SU-DHL-6 (cell line): ENCODE data around the gene SGPP1.
A peak's percentile ranks its signal among the peaks of the same experiment; 100 is the strongest.
"Not testable (repeated sequence)": the region's sequence is repeated elsewhere in the genome, so short reads cannot be mapped to it uniquely, and the experiment has no call there.

ENCODE experiments used
- H2AFZ ChIP-seq: fragments of 200-600 bp; sonication (generic); 2 replicates; pipeline ENCODE4 v1.6.1; 2014; ENCODE audit warnings: low read depth, mild to moderate bottlenecking, moderate library complexity, mixed read lengths, antibody characterized with exemption, low read length; ENCODE audit not compliant: severe bottlenecking
- H3F3A ChIP-seq: fragments of 200-600 bp; shearing (Covaris generic); 2 replicates; pipeline ENCODE4 v1.6.0; 2016; ENCODE audit warnings: antibody characterized with exemption, mild to moderate bottlenecking; ENCODE audit not compliant: insufficient read depth
- H3K27ac ChIP-seq: fragments of 200-600 bp; sonication (generic); 2 replicates; pipeline ENCODE4 v1.5.1; 2016; ENCODE audit warnings: low read depth, mild to moderate bottlenecking, low read length, moderate library complexity, mixed read lengths
- H3K27me3 ChIP-seq: fragments of 200-600 bp; sonication (generic), shearing (Covaris generic); 2 replicates; pipeline ENCODE4 v1.6.0; 2014; ENCODE audit warnings: mild to moderate bottlenecking, low read length
- H3K36me3 ChIP-seq: fragments of 200-600 bp; sonication (generic); 2 replicates; pipeline ENCODE4 v1.6.1; 2014; ENCODE audit warnings: mild to moderate bottlenecking, low read length, mixed read lengths
- H3K4me2 ChIP-seq: fragments of 300-600, 200-600 bp; shearing (Covaris generic), sonication (generic); 2 replicates; pipeline ENCODE4 v1.6.0; 2014; ENCODE audit warnings: low read length, low read depth, mild to moderate bottlenecking; ENCODE audit not compliant: poor library complexity, severe bottlenecking
- H3K4me3 ChIP-seq: fragments of 200-600 bp; sonication (generic); 2 replicates; pipeline ENCODE4 v1.5.1; 2014; ENCODE audit warnings: antibody characterized with exemption, low read length, mild to moderate bottlenecking, mixed read lengths; ENCODE audit not compliant: insufficient read depth, poor library complexity, severe bottlenecking
- H3K79me2 ChIP-seq: fragments of 200-600 bp; sonication (generic); 2 replicates; pipeline ENCODE4 v1.6.1; 2014; ENCODE audit warnings: mild to moderate bottlenecking, low read length, moderate library complexity; ENCODE audit not compliant: insufficient read depth
- H3K9ac ChIP-seq: fragments of 200-600 bp; sonication (generic); 2 replicates; pipeline ENCODE4 v1.7.0; 2014; ENCODE audit warnings: mild to moderate bottlenecking, low read length
- H3K9me2 ChIP-seq: fragments of 200-600 bp; sonication (generic); replicated peaks from 2 replicates; pipeline ENCODE4 v1.6.1; 2014; ENCODE audit warnings: low read length; ENCODE audit not compliant: insufficient read depth
- H3K9me3 ChIP-seq: fragments of 200-600 bp; sonication (generic); 2 replicates; pipeline ENCODE4 v1.6.1; 2014; ENCODE audit warnings: low read length, mixed read lengths; ENCODE audit not compliant: insufficient read depth
- H4K20me1 ChIP-seq: fragments of 200-600 bp; sonication (generic); 2 replicates; pipeline ENCODE4 v1.6.1; 2014; ENCODE audit warnings: low read depth, mild to moderate bottlenecking, antibody characterized with exemption, low read length, moderate library complexity, mixed read lengths
- CTCF ChIP-seq: fragments of 200-600 bp; sonication (generic); IDR thresholded peaks from one replicate; pipeline ENCODE4 v1.5.1; 2017; ENCODE audit warnings: antibody characterized with exemption, mild to moderate bottlenecking, low read length, moderate library complexity; ENCODE audit not compliant: insufficient read depth, poor library complexity, severe bottlenecking
- EZH2phosphoT487 ChIP-seq: fragments of 200-600 bp; sonication (generic), shearing (Covaris generic); conservative IDR thresholded peaks from 2 replicates; pipeline ENCODE4 v1.6.1; 2018; ENCODE audit warnings: mild to moderate bottlenecking, antibody characterized with exemption, low read length, moderate library complexity, mixed read lengths

SGPP1 gene

GRCh38 chr14:63707216-63707615, 20.6 kb downstream of the SGPP1 start:
- no peaks in the 10 kb centered on the region for H3K9me3 ChIP-seq
- H2AFZ ChIP-seq, result no peak overlapping the region
- H3K9me2 ChIP-seq, result no peaks in the 10 kb centered on the region
- TF ChIP-seq CTCF (no peak), EZH2phosphoT487 (no peak)
- no peak overlapping the region for H3K9ac ChIP-seq
- no peaks in the 10 kb centered on the region for H3K36me3 ChIP-seq
- no peak overlapping the region for H3K4me3 ChIP-seq
- no peaks in the 10 kb centered on the region for H4K20me1 ChIP-seq
- H3K79me2 ChIP-seq, result peaks cover 95% of the 10 kb centered on the region
- H3K27me3 ChIP-seq, result no peaks in the 10 kb centered on the region
- H3K4me2 ChIP-seq, result no peak overlapping the region
- no peak overlapping the region for H3K27ac ChIP-seq
- H3F3A ChIP-seq, result peaks cover 25% of the 10 kb centered on the region

- H3K79me2 ChIP-seq, result peaks cover 98% of the 10 kb centered on the region
- H3K4me2 ChIP-seq, result peak overlapping the region; percentile 41
- H3K27ac ChIP-seq, result peak overlapping the region; percentile 19; the same call in 1 of the 2 replicates
- H3K4me3 ChIP-seq, result no peak overlapping the region
- H2AFZ ChIP-seq, result no peak overlapping the region
- H3F3A ChIP-seq, result peaks cover 21% of the 10 kb centered on the region
- no peak overlapping the region for H3K9ac ChIP-seq
- H3K9me3 ChIP-seq, result no peaks in the 10 kb centered on the region
- no peak for TF ChIP-seq EZH2phosphoT487
- TF ChIP-seq CTCF, result no peak
- no peaks in the 10 kb centered on the region for H3K9me2 ChIP-seq
- no peaks in the 10 kb centered on the region for H3K36me3 ChIP-seq
- H4K20me1 ChIP-seq, result no peaks in the 10 kb centered on the region
- H3K27me3 ChIP-seq, result no peaks in the 10 kb centered on the region
Observed at GRCh38 chr14:63705561-63706070, 22.2 kb downstream of the SGPP1 start.

GRCh38 chr14:63702530-63702929, 25.3 kb downstream of the SGPP1 start:
- Histone ChIP-seq H3K79me2 (peaks cover 93% of the 10 kb centered on the region), H3K4me2 (peak overlapping the region; percentile 19), H3F3A (peaks cover 19% of the 10 kb centered on the region)
- not testable (repeated sequence) for H4K20me1 ChIP-seq, H3K4me3 ChIP-seq, H3K9me3 ChIP-seq, H3K27ac ChIP-seq, H3K27me3 ChIP-seq, H3K36me3 ChIP-seq, H3K9ac ChIP-seq, H3K9me2 ChIP-seq, H2AFZ ChIP-seq

GRCh38 chr14:63701606-63702299, 26.1 kb downstream of the SGPP1 start:
- Histone ChIP-seq H3K27ac (peak overlapping the region; percentile 32), H3K9me2 (no peaks in the 10 kb centered on the region), H3K4me3 (no peak overlapping the region), H2AFZ (no peak overlapping the region), H3F3A (peaks cover 13% of the 10 kb centered on the region), H3K4me2 (peak overlapping the region; percentile 19), H3K27me3 (no peaks in the 10 kb centered on the region), H3K79me2 (peaks cover 90% of the 10 kb centered on the region), H3K9me3 (no peaks in the 10 kb centered on the region), H3K36me3 (peaks cover 5% of the 10 kb centered on the region; the same call in 1 of the 2 replicates), H4K20me1 (no peaks in the 10 kb centered on the region), H3K9ac (no peak overlapping the region)
- TF ChIP-seq CTCF, result no peak
- TF ChIP-seq EZH2phosphoT487, result no peak
